Natural killer cell (primary cell): ENCODE results near the gene CMPK1. TPM values are rescaled to one million over a fixed set of nuclear protein-coding genes. Genes with fewer than 3 reads are reported as not detected.

Source experiments
- ATAC-seq, 3 donors: fragments of 150-1000 bp in 2 of 3; fragments of 200-7000 bp in 1 of 3; cut with Tn5 transposase; 1 replicate in 1 of 3; 2 replicates in 2 of 3; pipeline ENCODE4 v1.10.0; 2021; ENCODE audit warnings: mild to moderate bottlenecking in 2 of 3, moderate library complexity in 2 of 3
- DNase-seq, 2 donors: peaks; one replicate each; pipeline versions ENCODE4 v3.0.0 to v3.0.0-alpha.2; 2013 to 2021; ENCODE audit warnings: mixed read lengths in 1 of 2
- H3K27ac ChIP-seq: one replicate; pipeline ENCODE4 v1.5.1; 2013; ENCODE audit warnings: mild to moderate bottlenecking, low read length
- H3K27me3 ChIP-seq: one replicate; pipeline ENCODE4 v1.6.1; 2013; ENCODE audit warnings: low read length; ENCODE audit not compliant: control insufficient read depth, insufficient read depth
- H3K36me3 ChIP-seq: one replicate; pipeline ENCODE4 v1.6.1; 2013; ENCODE audit warnings: low read length; ENCODE audit not compliant: control insufficient read depth, insufficient read depth
- H3K4me1 ChIP-seq: one replicate; pipeline ENCODE4 v1.6.1; 2013; ENCODE audit warnings: low read length; ENCODE audit not compliant: control insufficient read depth, insufficient read depth
- H3K4me3 ChIP-seq: one replicate; pipeline ENCODE4 v1.5.1; 2013; ENCODE audit warnings: low read length
- H3K9me3 ChIP-seq: one replicate; pipeline ENCODE4 v1.6.1; 2013; ENCODE audit warnings: low read length; ENCODE audit not compliant: control insufficient read depth, insufficient read depth
- H3K27ac Mint-ChIP-seq, 2 donors: one replicate each; pipeline ENCODE4 v1.8.0; 2022; ENCODE audit warnings: mild to moderate bottlenecking in 2 of 2, mixed read lengths in 2 of 2, moderate library complexity in 1 of 2
- H3K27me3 Mint-ChIP-seq, 2 donors: one replicate each; pipeline ENCODE4 v1.8.0; 2022; ENCODE audit warnings: low read depth in 2 of 2, mixed read lengths in 2 of 2
- H3K36me3 Mint-ChIP-seq: one replicate; pipeline ENCODE4 v1.8.0; 2022; ENCODE audit warnings: mixed read lengths
- H3K4me1 Mint-ChIP-seq, 2 donors: one replicate each; pipeline ENCODE4 v1.8.0; 2022; ENCODE audit warnings: mixed read lengths in 2 of 2
- H3K4me3 Mint-ChIP-seq: one replicate; pipeline ENCODE4 v1.8.0; 2022; ENCODE audit warnings: mild to moderate bottlenecking, moderate library complexity, mixed read lengths
- H3K9me3 Mint-ChIP-seq, 2 donors: one replicate each; pipeline ENCODE4 v1.8.0; 2022; ENCODE audit warnings: mixed read lengths in 2 of 2
- CTCF ChIP-seq: fragments of 200-600 bp; IDR thresholded peaks from one replicate; pipeline ENCODE4 v1.8.0; 2022; ENCODE audit warnings: antibody characterized with exemption
- WGBS: methylation state at CpG from one replicate; pipeline ENCODE4 v1.1.7; 2013; ENCODE audit warnings: missing lambda C conversion rate; ENCODE audit not compliant: insufficient coverage; 5-methylcytosine and 5-hydroxymethylcytosine counted together
- intact Hi-C: fragments of 100-400 bp; cut with micrococcal nuclease; formaldehyde crosslinking; loops from one replicate; pipeline ENCODE4 v1.14.2; 2022
- total RNA-seq, 4 donors: library from RNA; stranded (reverse); fragments of 120-200 nt in 1 of 4; gene quantifications; one replicate each; pipeline versions ENCODE4 v1.2.3 to v1.2.4, GENCODE V29; 2013 to 2022

Gene CMPK1
- total RNA-seq, 3 donors from 2014 or later (not counting 1 experiment from before 2014, with no cell fraction given) = 70.6 to 76.1 (median 74.1) TPM

- H3K4me1 Mint-ChIP-seq = no peaks in the 10 kb centered on the region
- H3K9me3 Mint-ChIP-seq = no peaks in the 10 kb centered on the region
- Histone ChIP-seq H3K36me3 (peaks cover 22% of the 10 kb centered on the region), H3K27ac (no peak overlapping the region), H3K4me3 (no peak overlapping the region), H3K27me3 (no peaks in the 10 kb centered on the region), H3K9me3 (no peaks in the 10 kb centered on the region), H3K4me1 (no peaks in the 10 kb centered on the region)
- H3K27me3 Mint-ChIP-seq = no peaks in the 10 kb centered on the region
- no peak overlapping the region for H3K4me3 Mint-ChIP-seq
- H3K27ac Mint-ChIP-seq = no peak overlapping the region
- ATAC-seq (no peak), DNase-seq (no peak)
- H3K36me3 Mint-ChIP-seq = no peaks in the 10 kb centered on the region
- 100% methylated on average over 1 of the region's 5 CpGs for WGBS
- intact Hi-C loops = no loop called here
- no peak for TF ChIP-seq CTCF
These were observed 47.1 kb downstream of the CMPK1 start for GRCh38 chr1:47380699-47381098.

- TF ChIP-seq CTCF = no peak
- H3K9me3 Mint-ChIP-seq = no peaks in the 10 kb centered on the region
- Histone ChIP-seq H3K27ac (no peak overlapping the region), H3K9me3 (no peaks in the 10 kb centered on the region), H3K36me3 (peaks cover 14% of the 10 kb centered on the region), H3K27me3 (no peaks in the 10 kb centered on the region), H3K4me1 (no peaks in the 10 kb centered on the region), H3K4me3 (no peak overlapping the region)
- H3K27me3 Mint-ChIP-seq = no peaks in the 10 kb centered on the region
- intact Hi-C loops = no loop called here
- ATAC-seq = no peak
- H3K27ac Mint-ChIP-seq = no peak overlapping the region
- H3K4me3 Mint-ChIP-seq = no peak overlapping the region
- no peaks in the 10 kb centered on the region for H3K36me3 Mint-ChIP-seq
- no CpG with 5 or more reads among the region's 3 CpGs for WGBS
- no peaks in the 10 kb centered on the region for H3K4me1 Mint-ChIP-seq
- DNase-seq = no peak
These were observed 48.9 kb downstream of the CMPK1 start for GRCh38 chr1:47382399-47382983.

- WGBS = 100% methylated on average over 3 of the region's 3 CpGs
- H3K4me1 ChIP-seq = no peaks in the 10 kb centered on the region
- H3K36me3 ChIP-seq = peaks cover 6% of the 10 kb centered on the region
- no peak overlapping the region for H3K27ac Mint-ChIP-seq
- no peak overlapping the region for H3K27ac ChIP-seq
- H3K9me3 ChIP-seq = no peaks in the 10 kb centered on the region
- no peak for TF ChIP-seq CTCF
- ATAC-seq (no peak), DNase-seq (no peak)
- no peaks in the 10 kb centered on the region for H3K27me3 ChIP-seq
- intact Hi-C loops = no loop called here
- H3K4me1 Mint-ChIP-seq = no peaks in the 10 kb centered on the region
- H3K4me3 ChIP-seq = no peak overlapping the region
- no peaks in the 10 kb centered on the region for H3K27me3 Mint-ChIP-seq
- no peaks in the 10 kb centered on the region for H3K36me3 Mint-ChIP-seq
- H3K4me3 Mint-ChIP-seq = no peak overlapping the region
- no peaks in the 10 kb centered on the region for H3K9me3 Mint-ChIP-seq
These were observed 50.5 kb downstream of the CMPK1 start for GRCh38 chr1:47384083-47384482.

GRCh38 chr1:47385020-47385419, 51.4 kb downstream of the CMPK1 start:
- no peak for ATAC-seq
- Mint-ChIP-seq H3K27me3 (no peaks in the 10 kb centered on the region), H3K4me1 (no peaks in the 10 kb centered on the region), H3K4me3 (no peak overlapping the region), H3K9me3 (no peaks in the 10 kb centered on the region), H3K27ac (no peak overlapping the region), H3K36me3 (no peaks in the 10 kb centered on the region)
- H3K9me3 ChIP-seq = no peaks in the 10 kb centered on the region
- no peak for TF ChIP-seq CTCF
- 95% methylated on average over 6 of the region's 6 CpGs for WGBS
- no peak overlapping the region for H3K27ac ChIP-seq
- no peaks in the 10 kb centered on the region for H3K4me1 ChIP-seq
- H3K27me3 ChIP-seq = no peaks in the 10 kb centered on the region
- peaks cover 6% of the 10 kb centered on the region for H3K36me3 ChIP-seq
- DNase-seq = no peak
- no peak overlapping the region for H3K4me3 ChIP-seq
- intact Hi-C loops = loop anchor here (5.0 kb wide), 1 partner anchor 342 kb away; no protein-coding TSS in a partner anchor
